Panc1 (cell line): ENCODE results near the gene RABL3. TPM values are rescaled to one million over a fixed set of nuclear protein-coding genes. Genes with fewer than 3 reads are reported as not detected.
"Not testable (repeated sequence)": the region's sequence is repeated elsewhere in the genome, so short reads cannot be mapped to it uniquely, and the experiment has no call there.

Source experiments
- ATAC-seq: fragments of 200-7000 bp; cut with Tn5 transposase; 2 replicates; pipeline ENCODE4 v1.9.1; 2020; ENCODE audit warnings: mild to moderate bottlenecking, moderate library complexity
- BruUV-seq: library from RNA; stranded (reverse); fragments of 400-500 nt; replicated peaks from 2 replicates; lab custom pipeline; 2021; lab: Mats Ljungman, UMichigan
- CTCF ChIA-PET: fragments of 300-600 bp; sonication (Branson Sonifier 250); formaldehyde crosslinking; loops from one replicate; lab custom pipeline; 2022; ENCODE audit warnings: antibody characterized with exemption; lab: Charles Lee
- POLR2A ChIA-PET: fragments of 300-600 bp; sonication (Branson Sonifier 250); formaldehyde crosslinking; loops from one replicate; lab custom pipeline; 2022; ENCODE audit warnings: antibody characterized with exemption; lab: Charles Lee
- DNase-seq: peaks from one replicate; pipeline ENCODE4 v3.0.0-alpha.2; 2010; ENCODE audit warnings: low read depth, low spot score
- H3K27ac ChIP-seq: 2 replicates; pipeline ENCODE4 v1.5.1; 2011; ENCODE audit warnings: mild to moderate bottlenecking, low read length, inconsistent platforms
- H3K27me3 ChIP-seq: fragments of 200-500 bp; sonication (Bioruptor generic); 2 replicates; pipeline ENCODE4 v1.6.0; 2014; ENCODE audit warnings: low read length, inconsistent platforms; ENCODE audit not compliant: control insufficient read depth, insufficient read depth
- H3K36me3 ChIP-seq: fragments of 200-500 bp; sonication (Bioruptor generic); 2 replicates; pipeline ENCODE4 v1.5.1; 2014; ENCODE audit warnings: inconsistent platforms, mild to moderate bottlenecking, low read length, moderate library complexity; ENCODE audit not compliant: control insufficient read depth, insufficient read depth
- H3K4me1 ChIP-seq: 2 replicates; pipeline ENCODE4 v1.5.1; 2011; ENCODE audit warnings: inconsistent platforms, mild to moderate bottlenecking, low read length, moderate library complexity; ENCODE audit not compliant: control insufficient read depth, insufficient read depth
- H3K4me3 ChIP-seq, 2 experiments: 2 replicates each; pipeline ENCODE4 v1.5.1; 2011 to 2012; ENCODE audit warnings: low read depth in 2 of 2, low read length in 2 of 2, mild to moderate bottlenecking in 2 of 2, inconsistent platforms in 1 of 2, moderate library complexity in 1 of 2
- H3K9me3 ChIP-seq: fragments of 200-500 bp; sonication (Bioruptor generic); 2 replicates; pipeline ENCODE4 v1.5.1; 2014; ENCODE audit warnings: low read depth, mild to moderate bottlenecking, inconsistent platforms, low read length, moderate library complexity; ENCODE audit not compliant: control insufficient read depth, insufficient read depth
- CTCF ChIP-seq: fragments of 450-650 bp; IDR thresholded peaks from 2 replicates; pipeline ENCODE4 v1.5.1; 2017; ENCODE audit warnings: mild to moderate bottlenecking
- POLR2AphosphoS5 ChIP-seq: IDR thresholded peaks from 2 replicates; pipeline ENCODE4 v1.6.1; 2012; ENCODE audit warnings: mild to moderate bottlenecking, low read depth, low read length, moderate library complexity
- SIN3A ChIP-seq: IDR thresholded peaks from 2 replicates; pipeline ENCODE4 v1.6.1; 2012; ENCODE audit warnings: low read depth, mild to moderate bottlenecking, low read length, moderate library complexity, borderline replicate concordance; ENCODE audit not compliant: insufficient read depth
- TCF7L2 ChIP-seq: IDR thresholded peaks from 2 replicates; pipeline ENCODE4 v1.6.1; 2011; ENCODE audit warnings: mild to moderate bottlenecking, low read depth, low read length, inconsistent platforms
- in situ Hi-C: cut with HindIII; loops from 2 replicates; pipeline ENCODE4 v1.10.0; 2016; ENCODE audit warnings: low sequenced_read_pairs, low pct_unique_long_range_greater_than_20kb
- intact Hi-C: fragments of 100-400 bp; cut with micrococcal nuclease; formaldehyde crosslinking; loops from one replicate; pipeline ENCODE4 v1.10.0; 2022; ENCODE audit not compliant: unreplicated experiment
- total RNA-seq: library from RNA; stranded (reverse); gene quantifications from one replicate; pipeline ENCODE4 v1.2.1, GENCODE V29; 2021; ENCODE audit not compliant: unreplicated experiment
- TF ChIP-seq, protein P1 (sequence below), 2 experiments: IDR thresholded peaks; 2 replicates each; pipeline ENCODE4 v1.6.1; 2011 to 2012; ENCODE audit warnings: low read depth in 2 of 2, control low read depth in 1 of 2, low read length in 1 of 2, mild to moderate bottlenecking in 1 of 2, moderate library complexity in 1 of 2; ENCODE audit not compliant: insufficient read depth in 1 of 2

RABL3 gene
- total RNA-seq, 1 experiment from 2014 or later, result 15.8 TPM

GRCh38 chr3:120640231-120640630 lies 102.1 kb downstream of the RABL3 start:
- BruUV-seq, result no TSS peak
- H3K27me3 ChIP-seq, result peaks cover 3% of the 10 kb centered on the region
- H3K4me1 ChIP-seq, result no peaks in the 10 kb centered on the region
- no peak overlapping the region for H3K4me3 ChIP-seq
- ChIA-PET POLR2A (no interaction called here), CTCF (no interaction called here)
- H3K36me3 ChIP-seq, result no peaks in the 10 kb centered on the region
- no peak overlapping the region for H3K27ac ChIP-seq
- TF ChIP-seq, protein P1, sequence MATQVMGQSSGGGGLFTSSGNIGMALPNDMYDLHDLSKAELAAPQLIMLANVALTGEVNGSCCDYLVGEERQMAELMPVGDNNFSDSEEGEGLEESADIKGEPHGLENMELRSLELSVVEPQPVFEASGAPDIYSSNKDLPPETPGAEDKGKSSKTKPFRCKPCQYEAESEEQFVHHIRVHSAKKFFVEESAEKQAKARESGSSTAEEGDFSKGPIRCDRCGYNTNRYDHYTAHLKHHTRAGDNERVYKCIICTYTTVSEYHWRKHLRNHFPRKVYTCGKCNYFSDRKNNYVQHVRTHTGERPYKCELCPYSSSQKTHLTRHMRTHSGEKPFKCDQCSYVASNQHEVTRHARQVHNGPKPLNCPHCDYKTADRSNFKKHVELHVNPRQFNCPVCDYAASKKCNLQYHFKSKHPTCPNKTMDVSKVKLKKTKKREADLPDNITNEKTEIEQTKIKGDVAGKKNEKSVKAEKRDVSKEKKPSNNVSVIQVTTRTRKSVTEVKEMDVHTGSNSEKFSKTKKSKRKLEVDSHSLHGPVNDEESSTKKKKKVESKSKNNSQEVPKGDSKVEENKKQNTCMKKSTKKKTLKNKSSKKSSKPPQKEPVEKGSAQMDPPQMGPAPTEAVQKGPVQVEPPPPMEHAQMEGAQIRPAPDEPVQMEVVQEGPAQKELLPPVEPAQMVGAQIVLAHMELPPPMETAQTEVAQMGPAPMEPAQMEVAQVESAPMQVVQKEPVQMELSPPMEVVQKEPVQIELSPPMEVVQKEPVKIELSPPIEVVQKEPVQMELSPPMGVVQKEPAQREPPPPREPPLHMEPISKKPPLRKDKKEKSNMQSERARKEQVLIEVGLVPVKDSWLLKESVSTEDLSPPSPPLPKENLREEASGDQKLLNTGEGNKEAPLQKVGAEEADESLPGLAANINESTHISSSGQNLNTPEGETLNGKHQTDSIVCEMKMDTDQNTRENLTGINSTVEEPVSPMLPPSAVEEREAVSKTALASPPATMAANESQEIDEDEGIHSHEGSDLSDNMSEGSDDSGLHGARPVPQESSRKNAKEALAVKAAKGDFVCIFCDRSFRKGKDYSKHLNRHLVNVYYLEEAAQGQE (IDR thresholded peaks at IDR 0.05; ENCODE audit: insufficient read depth in 1 of 2, low read depth in 2 of 2, low read length in 1 of 2), result no peak
- no peak for TF ChIP-seq TCF7L2
- no peak for TF ChIP-seq POLR2AphosphoS5
- TF ChIP-seq SIN3A, result no peak
- no peak for TF ChIP-seq CTCF
- in situ Hi-C loops (no loop called here), intact Hi-C loops (no loop called here)
- DNase-seq, result no peak
- ATAC-seq, result no peak
- H3K9me3 ChIP-seq, result no peaks in the 10 kb centered on the region

DNA sequence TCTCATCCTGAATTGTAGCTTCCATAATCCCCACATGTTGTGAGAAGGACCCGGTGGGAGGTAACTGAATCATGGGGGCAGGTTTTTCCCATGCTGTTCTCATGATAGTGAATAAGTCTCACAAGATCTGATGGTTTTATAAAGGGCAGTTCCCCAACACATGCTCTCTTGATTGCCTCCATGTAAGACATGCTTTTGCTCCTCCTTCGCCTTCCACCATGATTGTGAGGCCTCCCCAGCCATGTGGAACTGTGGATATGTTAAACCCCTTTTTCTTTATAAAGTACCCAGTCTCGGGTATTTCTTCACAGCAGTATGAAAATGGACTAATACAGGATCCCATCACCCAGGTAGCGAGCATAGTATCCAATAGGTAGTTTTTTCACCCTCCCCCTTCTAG lies 103.5 kb downstream of the RABL3 start:
- H3K9me3 ChIP-seq, POLR2A ChIA-PET, intact Hi-C loops, H3K4me3 ChIP-seq, BruUV-seq, in situ Hi-C loops, CTCF ChIA-PET, H3K36me3 ChIP-seq, ATAC-seq, DNase-seq, H3K4me1 ChIP-seq, H3K27me3 ChIP-seq, H3K27ac ChIP-seq: not testable (repeated sequence)

- in situ Hi-C loops, result no loop called here
- no TSS peak for BruUV-seq
These were observed 104.3 kb downstream of the RABL3 start for GRCh38 chr3:120637851-120638559.

More at GRCh38 chr3:120637851-120638559, 104.3 kb downstream of the RABL3 start:
- H3K9me3 ChIP-seq, result no peaks in the 10 kb centered on the region
- TF ChIP-seq, protein P1 (IDR thresholded peaks at IDR 0.05; ENCODE audit: insufficient read depth in 1 of 2, low read depth in 2 of 2, low read length in 1 of 2), result no peak
- TF ChIP-seq SIN3A (no peak), POLR2AphosphoS5 (no peak), TCF7L2 (no peak), CTCF (no peak)
- no peak for ATAC-seq
- H3K27me3 ChIP-seq, result no peaks in the 10 kb centered on the region; the same call in none of the 2 replicates
- ChIA-PET CTCF (no interaction called here), POLR2A (no interaction called here)
- no peak overlapping the region for H3K4me3 ChIP-seq
- no peaks in the 10 kb centered on the region for H3K36me3 ChIP-seq
- H3K27ac ChIP-seq, result no peak overlapping the region
- H3K4me1 ChIP-seq, result no peaks in the 10 kb centered on the region
- no peak for DNase-seq
- intact Hi-C loops, result no loop called here
